GM10266 (cell line): Measurements from ENCODE around the gene SH2D3C.
"Not testable (repeated sequence)": the region's sequence is repeated elsewhere in the genome, so short reads cannot be mapped to it uniquely, and the experiment has no call there.

Experiments
- DNase-seq: peaks from one replicate; pipeline ENCODE4 v3.0.0; 2012; ENCODE audit errors: extremely low spot score
- TF ChIP-seq, protein P1 (sequence below): IDR thresholded peaks from 2 replicates; pipeline ENCODE4 v1.5.1; 2012; ENCODE audit warnings: mild to moderate bottlenecking, low read depth; ENCODE audit not compliant: control insufficient read depth, insufficient read depth; ENCODE audit errors: missing control alignments

Gene SH2D3C

DNA sequence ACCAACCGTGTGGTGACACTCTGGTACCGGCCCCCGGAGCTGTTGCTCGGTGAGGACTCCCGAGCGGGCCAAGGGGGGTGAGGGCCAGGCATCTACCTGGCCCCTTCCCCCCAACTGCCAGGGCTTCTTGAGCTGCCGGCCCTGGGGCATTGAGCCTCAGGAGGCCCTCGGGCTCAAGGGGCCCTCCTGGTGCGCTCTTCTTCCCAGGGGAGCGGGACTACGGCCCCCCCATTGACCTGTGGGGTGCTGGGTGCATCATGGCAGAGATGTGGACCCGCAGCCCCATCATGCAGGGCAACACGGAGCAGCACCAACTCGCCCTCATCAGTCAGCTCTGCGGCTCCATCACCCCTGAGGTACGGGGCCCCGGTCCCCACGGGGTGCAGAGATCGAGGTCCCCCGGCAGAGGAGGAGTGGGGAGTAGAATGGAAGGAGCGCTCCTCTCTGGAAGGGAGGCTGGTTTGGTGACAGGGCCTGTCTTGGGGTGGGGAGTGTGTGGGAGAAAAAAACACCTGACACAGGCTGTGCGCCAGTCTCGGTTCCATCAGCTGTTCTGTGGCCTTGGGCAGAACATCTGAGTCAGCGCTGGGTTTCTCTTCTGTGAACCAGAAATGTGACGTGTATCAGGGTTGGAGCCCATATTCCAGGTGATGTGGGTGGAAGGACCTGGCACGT lies 10.0 kb upstream of the SH2D3C start:
- DNase-seq, result no peak
- TF ChIP-seq, protein P1, sequence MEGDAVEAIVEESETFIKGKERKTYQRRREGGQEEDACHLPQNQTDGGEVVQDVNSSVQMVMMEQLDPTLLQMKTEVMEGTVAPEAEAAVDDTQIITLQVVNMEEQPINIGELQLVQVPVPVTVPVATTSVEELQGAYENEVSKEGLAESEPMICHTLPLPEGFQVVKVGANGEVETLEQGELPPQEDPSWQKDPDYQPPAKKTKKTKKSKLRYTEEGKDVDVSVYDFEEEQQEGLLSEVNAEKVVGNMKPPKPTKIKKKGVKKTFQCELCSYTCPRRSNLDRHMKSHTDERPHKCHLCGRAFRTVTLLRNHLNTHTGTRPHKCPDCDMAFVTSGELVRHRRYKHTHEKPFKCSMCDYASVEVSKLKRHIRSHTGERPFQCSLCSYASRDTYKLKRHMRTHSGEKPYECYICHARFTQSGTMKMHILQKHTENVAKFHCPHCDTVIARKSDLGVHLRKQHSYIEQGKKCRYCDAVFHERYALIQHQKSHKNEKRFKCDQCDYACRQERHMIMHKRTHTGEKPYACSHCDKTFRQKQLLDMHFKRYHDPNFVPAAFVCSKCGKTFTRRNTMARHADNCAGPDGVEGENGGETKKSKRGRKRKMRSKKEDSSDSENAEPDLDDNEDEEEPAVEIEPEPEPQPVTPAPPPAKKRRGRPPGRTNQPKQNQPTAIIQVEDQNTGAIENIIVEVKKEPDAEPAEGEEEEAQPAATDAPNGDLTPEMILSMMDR, result no peak

DNA sequence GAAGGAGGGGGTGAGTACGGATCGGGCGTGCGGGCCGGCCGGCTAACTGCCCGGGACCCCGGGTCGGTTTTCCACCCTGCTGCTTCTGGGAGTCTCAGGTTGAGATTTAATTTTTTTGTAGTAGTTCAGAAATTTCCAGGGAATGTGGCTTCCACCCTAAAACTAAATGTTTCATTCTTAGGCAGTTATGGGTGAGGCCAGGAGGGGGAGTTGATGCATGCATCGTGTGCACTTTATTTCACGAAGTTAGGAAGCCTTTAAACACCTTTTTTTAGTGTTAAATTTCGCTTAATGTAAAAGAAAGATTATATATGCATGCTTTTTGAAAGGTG lies 8.3 kb upstream of the SH2D3C start:
- no peak for DNase-seq
- TF ChIP-seq, protein P1, result peak; percentile 19

DNA sequence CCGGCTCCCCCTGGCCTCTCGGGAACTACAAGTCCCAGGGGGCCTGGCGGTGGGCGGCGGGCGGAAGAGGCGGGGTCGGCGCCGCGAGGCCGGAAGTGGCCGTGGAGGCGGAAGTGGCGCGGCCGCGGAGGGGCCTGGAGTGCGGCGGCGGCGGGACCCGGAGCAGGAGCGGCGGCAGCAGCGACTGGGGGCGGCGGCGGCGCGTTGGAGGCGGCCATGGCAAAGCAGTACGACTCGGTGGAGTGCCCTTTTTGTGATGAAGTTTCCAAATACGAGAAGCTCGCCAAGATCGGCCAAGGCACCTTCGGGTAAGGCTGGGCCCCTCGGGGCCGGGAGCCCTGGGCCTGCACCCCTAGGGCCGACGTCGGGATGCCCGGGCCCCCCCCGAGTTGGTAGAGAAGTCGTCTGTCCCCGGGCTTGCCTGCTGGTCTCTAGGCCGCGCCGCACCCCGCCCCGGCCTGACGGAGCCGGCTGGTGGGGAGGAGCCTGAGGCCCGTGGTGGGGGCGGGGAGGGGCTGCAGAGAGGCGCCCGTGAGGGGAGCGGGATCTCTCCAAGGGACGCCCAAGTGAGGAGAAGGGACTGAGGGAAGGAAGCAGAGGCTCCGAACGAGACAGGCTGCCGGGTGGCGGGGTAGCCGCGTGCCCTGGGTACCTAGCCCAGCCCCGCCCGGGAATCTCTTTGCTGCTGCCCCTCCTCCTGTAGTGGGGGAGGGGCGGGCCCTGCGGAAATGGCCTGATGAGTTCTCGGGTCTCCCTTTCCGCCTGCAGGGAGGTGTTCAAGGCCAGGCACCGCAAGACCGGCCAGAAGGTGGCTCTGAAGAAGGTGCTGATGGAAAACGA lies 7.7 kb upstream of the SH2D3C start, which contains the start of gene CDK9:
CDK9 (plus strand) TSS at position 102 of the 840 bp plus-strand sequence; CDS start at position 217, 115 bp downstream.
- TF ChIP-seq, protein P1, result peak; percentile 38
- DNase-seq, result peak; percentile 98

DNA sequence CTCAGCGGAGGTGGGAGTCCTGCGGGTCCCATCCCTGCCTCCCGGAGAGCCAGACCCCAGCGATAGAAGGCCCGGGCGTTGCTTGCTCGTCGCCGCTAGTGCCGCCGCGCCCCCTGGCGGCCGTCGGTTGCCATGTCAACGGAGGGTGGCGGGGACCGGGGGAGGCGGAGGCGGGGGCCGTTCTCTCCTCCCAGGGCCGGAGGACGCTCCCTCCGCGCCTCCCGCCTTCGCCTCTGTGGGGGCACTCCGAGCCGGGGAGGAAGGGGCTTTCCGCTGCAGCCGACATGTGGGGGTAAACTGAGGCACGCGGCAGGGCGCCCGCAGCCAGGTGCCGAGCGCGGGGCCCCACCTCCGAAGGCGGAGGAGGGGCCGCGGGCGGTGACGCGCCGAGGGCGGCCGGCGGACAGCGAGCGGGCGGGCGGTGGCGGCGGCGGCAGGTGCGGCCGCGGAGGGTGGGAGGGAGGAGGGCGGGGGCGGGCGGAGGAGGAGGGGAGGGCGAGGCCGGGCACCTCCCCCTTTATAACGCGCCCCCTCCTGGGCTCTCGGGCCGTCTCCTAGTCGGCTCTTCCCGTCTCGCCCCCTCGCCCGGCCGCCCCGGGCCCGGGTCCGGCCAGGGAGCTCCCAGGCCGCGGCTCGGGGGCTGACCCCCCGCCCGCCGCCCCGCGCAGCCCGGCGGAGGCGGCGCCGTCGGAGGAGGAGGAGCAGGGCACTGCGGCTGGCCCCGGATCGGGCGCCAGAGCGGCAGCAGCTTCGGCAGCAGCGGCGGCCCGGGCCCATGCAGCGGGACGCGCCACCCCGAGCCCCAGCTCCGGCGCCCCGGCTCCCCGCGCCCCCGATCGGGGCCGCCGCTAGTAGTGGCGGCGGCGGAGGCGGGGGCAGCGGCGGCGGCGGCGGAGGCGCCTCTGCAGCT lies 6.8 kb upstream of the SH2D3C start:
- TF ChIP-seq, protein P1, result peak; percentile 81
- DNase-seq, result peak; percentile 91

DNA sequence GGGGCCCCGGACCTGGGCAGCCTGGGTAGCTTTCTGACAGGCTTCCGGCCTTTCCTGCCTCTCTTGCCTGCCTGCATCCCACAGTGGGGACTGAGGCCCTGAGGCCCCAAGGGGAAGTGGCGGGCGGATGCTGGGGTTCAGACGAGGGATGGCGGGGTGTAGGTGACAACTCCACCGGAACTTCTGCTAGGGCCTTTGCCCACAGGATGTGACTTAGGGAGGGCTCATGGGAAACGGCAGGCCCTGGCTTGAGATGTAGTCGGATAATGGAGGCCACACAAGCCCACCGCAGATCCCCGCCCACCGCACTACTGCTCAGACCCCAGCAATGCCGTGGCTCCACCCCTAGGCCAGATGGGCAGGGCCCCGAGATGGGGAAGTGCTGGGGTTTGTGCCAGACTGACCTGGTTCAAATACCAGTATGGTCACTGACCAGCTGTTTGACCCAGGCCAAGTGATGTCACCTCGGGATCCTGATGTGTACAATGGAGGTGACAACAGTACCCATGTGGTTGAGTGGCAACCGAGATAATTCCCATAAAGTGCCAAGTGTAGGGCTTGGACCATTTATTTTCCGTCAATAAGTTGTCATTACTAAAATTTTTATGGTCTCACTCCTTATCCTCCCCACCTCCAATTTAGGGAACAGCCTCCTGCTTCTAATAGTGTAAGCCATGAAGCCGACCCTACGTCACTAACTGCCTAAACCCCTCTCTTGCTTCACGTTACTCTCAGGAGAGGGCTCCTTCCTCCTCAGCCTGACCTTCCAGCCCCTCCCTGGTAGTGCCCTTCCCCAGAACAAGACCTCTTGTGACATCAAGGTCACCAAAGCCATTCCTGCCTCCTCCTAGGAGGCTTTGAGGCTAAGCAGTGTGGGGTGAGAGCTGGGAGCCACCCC lies 4.9 kb upstream of the SH2D3C start:
- TF ChIP-seq, protein P1, result no peak

DNA sequence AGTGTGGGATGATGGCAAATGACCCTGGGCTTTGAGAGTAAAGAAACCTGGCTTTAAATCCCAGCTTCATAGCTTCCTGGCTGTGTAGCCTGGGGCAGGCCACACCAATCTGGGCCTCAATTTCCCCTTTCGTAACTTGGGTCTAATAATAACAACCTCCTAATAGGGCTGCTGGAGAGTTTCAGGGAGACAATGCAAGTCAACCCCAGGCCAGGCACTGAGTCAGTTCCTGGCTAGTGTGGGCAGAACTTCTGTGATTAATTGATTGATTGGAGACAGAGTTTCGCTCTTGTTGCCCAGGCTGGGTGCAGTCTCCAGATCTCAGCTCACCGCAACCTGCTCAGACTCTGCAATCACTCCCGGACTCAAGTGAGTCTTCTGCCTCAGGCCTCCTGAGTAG lies 3.3 kb upstream of the SH2D3C start:
- TF ChIP-seq, protein P1, result no peak
- DNase-seq, result no peak

More for the DNA sequence above, 4.9 kb upstream of the SH2D3C start:
- peak; percentile 67 for DNase-seq

DNA sequence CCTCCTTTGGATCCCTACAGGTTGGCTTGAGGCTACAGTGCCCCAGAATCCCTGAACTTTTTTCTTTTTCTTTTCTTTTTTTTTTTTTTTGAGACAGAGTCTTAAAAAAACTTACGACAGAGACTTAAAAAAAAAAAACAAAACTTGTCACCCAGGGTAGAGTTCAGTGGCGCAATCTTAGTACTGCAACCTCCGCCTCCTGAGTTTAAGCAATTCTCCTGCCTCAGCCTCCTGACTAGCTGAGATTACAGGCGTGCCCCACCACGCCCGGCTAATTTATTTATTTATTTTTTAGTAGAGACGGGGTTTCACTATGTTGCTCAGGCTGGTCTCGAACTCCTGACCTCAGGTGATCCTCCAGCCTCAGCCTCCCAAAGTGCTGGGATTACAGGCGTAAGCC lies 2.4 kb upstream of the SH2D3C start:
- not testable (repeated sequence) for DNase-seq
